Uterus (tissue), 2 donors: ENCODE data around the gene PAQR8.

Experiments used
- POLR2A ChIP-seq, 2 donors: fragments of 450-650 bp; IDR thresholded peaks; one replicate each; pipeline ENCODE4 v1.6.1; 2016; ENCODE audit warnings: antibody characterized with exemption in 2 of 2, mild to moderate bottlenecking in 1 of 2, moderate library complexity in 1 of 2
- TF ChIP-seq, protein P1 (sequence below), 4 experiments: fragments of 200-600 bp in 2 of 4; fragments of 450-650 bp in 2 of 4; sonication (generic) in 2 of 4; IDR thresholded peaks; one replicate each; pipeline ENCODE4 v1.5.1; 2016 to 2019; ENCODE audit warnings: antibody characterized with exemption in 4 of 4, mild to moderate bottlenecking in 2 of 4, moderate library complexity in 1 of 4

DNA sequence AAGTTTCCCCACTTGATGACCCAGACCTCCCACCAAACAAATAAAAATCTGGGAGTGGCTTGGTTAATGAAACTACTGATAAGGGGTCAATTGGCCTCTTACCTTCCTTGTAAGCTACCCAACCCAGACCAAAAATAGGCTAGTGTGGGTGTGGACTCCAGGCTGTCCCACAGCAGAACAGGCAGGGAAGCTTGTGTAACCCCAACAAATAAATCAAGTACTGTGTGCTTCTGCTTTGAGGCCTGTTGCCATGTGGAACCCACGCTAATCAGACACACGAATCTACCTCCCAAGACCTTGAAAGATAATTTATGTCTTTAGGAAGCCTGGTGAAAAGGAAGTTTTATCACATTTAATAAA lies 33.7 kb upstream of the PAQR8 start:
- TF ChIP-seq, protein P1, sequence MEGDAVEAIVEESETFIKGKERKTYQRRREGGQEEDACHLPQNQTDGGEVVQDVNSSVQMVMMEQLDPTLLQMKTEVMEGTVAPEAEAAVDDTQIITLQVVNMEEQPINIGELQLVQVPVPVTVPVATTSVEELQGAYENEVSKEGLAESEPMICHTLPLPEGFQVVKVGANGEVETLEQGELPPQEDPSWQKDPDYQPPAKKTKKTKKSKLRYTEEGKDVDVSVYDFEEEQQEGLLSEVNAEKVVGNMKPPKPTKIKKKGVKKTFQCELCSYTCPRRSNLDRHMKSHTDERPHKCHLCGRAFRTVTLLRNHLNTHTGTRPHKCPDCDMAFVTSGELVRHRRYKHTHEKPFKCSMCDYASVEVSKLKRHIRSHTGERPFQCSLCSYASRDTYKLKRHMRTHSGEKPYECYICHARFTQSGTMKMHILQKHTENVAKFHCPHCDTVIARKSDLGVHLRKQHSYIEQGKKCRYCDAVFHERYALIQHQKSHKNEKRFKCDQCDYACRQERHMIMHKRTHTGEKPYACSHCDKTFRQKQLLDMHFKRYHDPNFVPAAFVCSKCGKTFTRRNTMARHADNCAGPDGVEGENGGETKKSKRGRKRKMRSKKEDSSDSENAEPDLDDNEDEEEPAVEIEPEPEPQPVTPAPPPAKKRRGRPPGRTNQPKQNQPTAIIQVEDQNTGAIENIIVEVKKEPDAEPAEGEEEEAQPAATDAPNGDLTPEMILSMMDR (IDR thresholded peaks at IDR 0.05) = no peak
- no peak for TF ChIP-seq POLR2A (IDR thresholded peaks at IDR 0.05)
